GM23338 (cell line): ENCODE data around the gene HSD3B7. TPM values are rescaled to one million over a fixed set of nuclear protein-coding genes. Genes with fewer than 3 reads are reported as not detected.
A peak's percentile ranks its signal among the peaks of the same experiment; 100 is the strongest.

Experiments used
- ATAC-seq: fragments of 200-7000 bp; cut with Tn5 transposase; 3 replicates; pipeline ENCODE4 v1.9.1; 2020
- DNase-seq: peaks from one replicate; pipeline ENCODE4 v3.0.0-alpha.2; 2015; ENCODE audit warnings: low spot score
- H2AFZ ChIP-seq: fragments of 200-600 bp; sonication (generic); 2 replicates; pipeline ENCODE4 v1.8.0; 2016; ENCODE audit warnings: antibody characterized with exemption, mild to moderate bottlenecking, moderate library complexity
- H3F3A ChIP-seq: fragments of 200-600 bp; sonication (generic); replicated peaks from 2 replicates; pipeline ENCODE4 v1.8.0; 2017; ENCODE audit warnings: antibody characterized with exemption, mixed run types, low read depth
- H3K27ac ChIP-seq: fragments of 200-600 bp; sonication (generic); 2 replicates; pipeline ENCODE4 v1.6.1; 2016; ENCODE audit warnings: low read depth
- H3K27me3 ChIP-seq: fragments of 200-600 bp; sonication (generic); 2 replicates; pipeline ENCODE4 v1.8.0; 2016; ENCODE audit warnings: mild to moderate bottlenecking, mixed run types, moderate library complexity; ENCODE audit not compliant: insufficient read depth
- H3K36me3 ChIP-seq: fragments of 200-600 bp; sonication (generic); 2 replicates; pipeline ENCODE4 v1.8.0; 2016; ENCODE audit warnings: mild to moderate bottlenecking; ENCODE audit not compliant: insufficient read depth
- H3K4me1 ChIP-seq: fragments of 200-600 bp; sonication (generic); 2 replicates; pipeline ENCODE4 v1.8.0; 2016; ENCODE audit warnings: mild to moderate bottlenecking, moderate library complexity; ENCODE audit not compliant: insufficient read depth
- H3K4me2 ChIP-seq: fragments of 200-600 bp; sonication (generic); 2 replicates; pipeline ENCODE4 v1.7.1; 2017; ENCODE audit warnings: mixed run types
- H3K4me3 ChIP-seq: fragments of 200-600 bp; sonication (generic); 2 replicates; pipeline ENCODE4 v1.6.1; 2016; ENCODE audit warnings: mixed run types
- H3K79me2 ChIP-seq: fragments of 200-600 bp; sonication (generic); replicated peaks from 2 replicates; pipeline ENCODE4 v1.8.0; 2017; ENCODE audit warnings: mild to moderate bottlenecking; ENCODE audit not compliant: insufficient read depth
- H3K9me2 ChIP-seq: fragments of 200-600 bp; sonication (generic); 2 replicates; pipeline ENCODE4 v1.8.0; 2017; ENCODE audit not compliant: insufficient read depth
- H4K20me1 ChIP-seq: fragments of 200-600 bp; sonication (generic); replicated peaks from 2 replicates; pipeline ENCODE4 v1.8.0; 2017; ENCODE audit warnings: mild to moderate bottlenecking; ENCODE audit not compliant: insufficient read depth
- H3K27ac Mint-ChIP-seq: 2 replicates; pipeline ENCODE4 v1.8.0; 2020; ENCODE audit warnings: inconsistent platforms, mild to moderate bottlenecking, moderate library complexity, mixed read lengths
- H3K27me3 Mint-ChIP-seq: 3 replicates; pipeline ENCODE4 v1.8.0; 2022; ENCODE audit warnings: low read depth, mild to moderate bottlenecking, moderate library complexity, mixed read lengths, inconsistent platforms; ENCODE audit not compliant: insufficient read depth, poor library complexity
- H3K36me3 Mint-ChIP-seq: 3 replicates; pipeline ENCODE4 v1.8.0; 2021; ENCODE audit warnings: low read depth, mild to moderate bottlenecking, inconsistent platforms, moderate library complexity, mixed read lengths
- H3K4me1 Mint-ChIP-seq: 3 replicates; pipeline ENCODE4 v1.8.0; 2020; ENCODE audit warnings: mild to moderate bottlenecking, inconsistent platforms, mixed read lengths
- H3K4me3 Mint-ChIP-seq: 3 replicates; pipeline ENCODE4 v1.8.0; 2021; ENCODE audit warnings: moderate library complexity, mild to moderate bottlenecking, inconsistent platforms, mixed read lengths
- H3K9me3 Mint-ChIP-seq: 3 replicates; pipeline ENCODE4 v1.8.0; 2020; ENCODE audit warnings: moderate library complexity, mild to moderate bottlenecking, inconsistent platforms, mixed read lengths
- CREB1 ChIP-seq: fragments of 250-450 bp; sonication (Bioruptor Pico); IDR thresholded peaks from 2 replicates; pipeline ENCODE4 v1.5.0; 2020; ENCODE audit warnings: low read depth, mild to moderate bottlenecking, moderate library complexity
- EZH2 ChIP-seq: fragments of 200-600 bp; sonication (generic); IDR thresholded peaks from one replicate; pipeline ENCODE4 v1.8.0; 2017; ENCODE audit warnings: antibody characterized with exemption, mild to moderate bottlenecking, low read depth; ENCODE audit not compliant: unreplicated experiment
- EZH2phosphoT487 ChIP-seq: fragments of 200-600 bp; sonication (generic); IDR thresholded peaks from one replicate; pipeline ENCODE4 v1.8.1; 2018; ENCODE audit warnings: antibody characterized with exemption; ENCODE audit not compliant: unreplicated experiment
- JUNB ChIP-seq: IDR thresholded peaks from one replicate; pipeline ENCODE4 v1.6.1; 2016; ENCODE audit warnings: antibody characterized with exemption; ENCODE audit not compliant: unreplicated experiment
- NANOG ChIP-seq: IDR thresholded peaks from 2 replicates; pipeline ENCODE4 v1.6.1; 2016; ENCODE audit warnings: antibody characterized with exemption, borderline replicate concordance
- POLR2AphosphoS5 ChIP-seq: IDR thresholded peaks from 2 replicates; pipeline ENCODE4 v1.6.1; 2016; ENCODE audit warnings: antibody characterized with exemption, low read depth
- STAT1 ChIP-seq: IDR thresholded peaks from one replicate; pipeline ENCODE4 v1.6.1; 2016; ENCODE audit warnings: antibody characterized with exemption; ENCODE audit not compliant: unreplicated experiment
- ZNF114 ChIP-seq: fragments of 250-450 bp; sonication (Bioruptor Pico); IDR thresholded peaks from 2 replicates; pipeline ENCODE4 v1.5.0; 2020; ENCODE audit warnings: mild to moderate bottlenecking, moderate library complexity
- ZNF331 ChIP-seq: fragments of 250-450 bp; sonication (Bioruptor Pico); IDR thresholded peaks from 2 replicates; pipeline ENCODE4 v1.5.0; 2020; ENCODE audit warnings: low read depth, mild to moderate bottlenecking, moderate library complexity
- polyA plus RNA-seq: library from polyadenylated mRNA; unstranded; fragments of >200 nt; fragmentation: Nextera tagmentation; extraction: Ambion mirVana; gene quantifications from 2 replicates; pipeline ENCODE4 v1.2.1, GENCODE V29; 2016
- total RNA-seq: library from RNA; depleted of rRNA; stranded (reverse); fragments of >200 nt; shearing (Covaris generic); gene quantifications from 2 replicates; pipeline ENCODE4 v1.2.3, GENCODE V29; 2014
- TF ChIP-seq, protein P1 (sequence below): fragments of 250-450 bp; sonication (Bioruptor Pico); IDR thresholded peaks from 2 replicates; pipeline ENCODE4 v1.5.0; 2020; ENCODE audit warnings: mild to moderate bottlenecking, moderate library complexity
- TF ChIP-seq, protein P2 (sequence below): IDR thresholded peaks from 2 replicates; pipeline ENCODE4 v1.6.1; 2016; ENCODE audit warnings: antibody characterized with exemption
- TF ChIP-seq, protein P3 (sequence below): IDR thresholded peaks from one replicate; pipeline ENCODE4 v1.6.1; 2018; ENCODE audit warnings: antibody characterized with exemption; ENCODE audit not compliant: unreplicated experiment
- TF ChIP-seq, protein P4 (sequence below), 2 experiments: fragments of 200-600 bp in 1 of 2; sonication (generic) in 1 of 2; conservative IDR thresholded peaks; 2 replicates each; pipeline versions ENCODE4 v1.5.1 to v1.6.1; 2016 to 2017; ENCODE audit warnings: antibody characterized with exemption in 2 of 2, low read depth in 2 of 2, mild to moderate bottlenecking in 2 of 2, moderate library complexity in 1 of 2

The HSD3B7 gene
- total and polyA plus RNA-seq, 2 experiments from 2014 or later = 4.3 to 12.2 TPM

DNA sequence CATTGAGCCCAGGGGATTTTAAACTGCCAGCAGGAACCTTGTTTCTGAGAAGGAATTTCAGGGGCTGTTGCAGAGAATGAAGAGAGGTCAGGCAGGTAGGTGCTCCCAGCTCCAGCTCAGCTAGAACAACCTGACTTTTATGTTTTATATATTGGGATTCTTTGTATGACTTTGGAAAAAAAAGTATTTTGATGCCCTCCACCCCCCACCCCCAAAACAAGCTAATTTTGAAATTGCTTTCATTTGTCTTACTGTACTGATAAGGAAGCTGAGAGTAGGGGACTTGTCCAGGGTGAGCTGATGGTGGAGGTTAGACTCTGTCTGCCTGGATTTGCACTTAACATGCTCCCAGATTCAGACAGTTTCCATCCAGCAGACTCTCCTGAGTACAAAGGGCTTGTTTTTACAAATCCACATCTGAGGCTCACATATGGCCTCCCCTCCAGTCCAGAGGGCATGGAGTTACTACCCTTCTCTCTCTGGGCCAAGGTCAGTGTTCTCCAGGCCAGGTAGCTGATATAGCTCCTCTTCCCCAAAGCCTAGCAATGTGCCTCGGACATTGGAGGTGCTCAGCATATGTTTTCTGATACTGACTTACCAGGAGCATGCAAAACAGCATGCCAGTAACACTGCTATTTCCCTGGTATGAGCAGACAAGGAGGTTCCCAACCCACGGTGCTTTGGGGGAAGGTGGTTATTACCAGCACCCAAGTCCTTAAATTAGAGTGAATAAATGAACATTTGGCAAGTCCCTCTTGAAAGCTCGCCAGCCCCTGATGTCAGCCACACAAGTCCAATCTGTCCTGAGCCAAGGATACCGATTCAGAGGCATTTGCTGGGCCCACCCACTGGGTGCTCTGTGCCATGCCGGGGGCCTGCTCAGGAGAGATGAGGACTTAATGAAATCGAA lies 14.1 kb downstream of the HSD3B7 start:
- TF ChIP-seq EZH2phosphoT487 (no peak), STAT1 (no peak), JUNB (no peak), POLR2AphosphoS5 (no peak), NANOG (no peak), EZH2 (no peak), ZNF331 (CRISPR knock-in tag) (no peak), ZNF114 (CRISPR knock-in tag) (no peak), CREB1 (no peak)
- TF ChIP-seq, protein P1, sequence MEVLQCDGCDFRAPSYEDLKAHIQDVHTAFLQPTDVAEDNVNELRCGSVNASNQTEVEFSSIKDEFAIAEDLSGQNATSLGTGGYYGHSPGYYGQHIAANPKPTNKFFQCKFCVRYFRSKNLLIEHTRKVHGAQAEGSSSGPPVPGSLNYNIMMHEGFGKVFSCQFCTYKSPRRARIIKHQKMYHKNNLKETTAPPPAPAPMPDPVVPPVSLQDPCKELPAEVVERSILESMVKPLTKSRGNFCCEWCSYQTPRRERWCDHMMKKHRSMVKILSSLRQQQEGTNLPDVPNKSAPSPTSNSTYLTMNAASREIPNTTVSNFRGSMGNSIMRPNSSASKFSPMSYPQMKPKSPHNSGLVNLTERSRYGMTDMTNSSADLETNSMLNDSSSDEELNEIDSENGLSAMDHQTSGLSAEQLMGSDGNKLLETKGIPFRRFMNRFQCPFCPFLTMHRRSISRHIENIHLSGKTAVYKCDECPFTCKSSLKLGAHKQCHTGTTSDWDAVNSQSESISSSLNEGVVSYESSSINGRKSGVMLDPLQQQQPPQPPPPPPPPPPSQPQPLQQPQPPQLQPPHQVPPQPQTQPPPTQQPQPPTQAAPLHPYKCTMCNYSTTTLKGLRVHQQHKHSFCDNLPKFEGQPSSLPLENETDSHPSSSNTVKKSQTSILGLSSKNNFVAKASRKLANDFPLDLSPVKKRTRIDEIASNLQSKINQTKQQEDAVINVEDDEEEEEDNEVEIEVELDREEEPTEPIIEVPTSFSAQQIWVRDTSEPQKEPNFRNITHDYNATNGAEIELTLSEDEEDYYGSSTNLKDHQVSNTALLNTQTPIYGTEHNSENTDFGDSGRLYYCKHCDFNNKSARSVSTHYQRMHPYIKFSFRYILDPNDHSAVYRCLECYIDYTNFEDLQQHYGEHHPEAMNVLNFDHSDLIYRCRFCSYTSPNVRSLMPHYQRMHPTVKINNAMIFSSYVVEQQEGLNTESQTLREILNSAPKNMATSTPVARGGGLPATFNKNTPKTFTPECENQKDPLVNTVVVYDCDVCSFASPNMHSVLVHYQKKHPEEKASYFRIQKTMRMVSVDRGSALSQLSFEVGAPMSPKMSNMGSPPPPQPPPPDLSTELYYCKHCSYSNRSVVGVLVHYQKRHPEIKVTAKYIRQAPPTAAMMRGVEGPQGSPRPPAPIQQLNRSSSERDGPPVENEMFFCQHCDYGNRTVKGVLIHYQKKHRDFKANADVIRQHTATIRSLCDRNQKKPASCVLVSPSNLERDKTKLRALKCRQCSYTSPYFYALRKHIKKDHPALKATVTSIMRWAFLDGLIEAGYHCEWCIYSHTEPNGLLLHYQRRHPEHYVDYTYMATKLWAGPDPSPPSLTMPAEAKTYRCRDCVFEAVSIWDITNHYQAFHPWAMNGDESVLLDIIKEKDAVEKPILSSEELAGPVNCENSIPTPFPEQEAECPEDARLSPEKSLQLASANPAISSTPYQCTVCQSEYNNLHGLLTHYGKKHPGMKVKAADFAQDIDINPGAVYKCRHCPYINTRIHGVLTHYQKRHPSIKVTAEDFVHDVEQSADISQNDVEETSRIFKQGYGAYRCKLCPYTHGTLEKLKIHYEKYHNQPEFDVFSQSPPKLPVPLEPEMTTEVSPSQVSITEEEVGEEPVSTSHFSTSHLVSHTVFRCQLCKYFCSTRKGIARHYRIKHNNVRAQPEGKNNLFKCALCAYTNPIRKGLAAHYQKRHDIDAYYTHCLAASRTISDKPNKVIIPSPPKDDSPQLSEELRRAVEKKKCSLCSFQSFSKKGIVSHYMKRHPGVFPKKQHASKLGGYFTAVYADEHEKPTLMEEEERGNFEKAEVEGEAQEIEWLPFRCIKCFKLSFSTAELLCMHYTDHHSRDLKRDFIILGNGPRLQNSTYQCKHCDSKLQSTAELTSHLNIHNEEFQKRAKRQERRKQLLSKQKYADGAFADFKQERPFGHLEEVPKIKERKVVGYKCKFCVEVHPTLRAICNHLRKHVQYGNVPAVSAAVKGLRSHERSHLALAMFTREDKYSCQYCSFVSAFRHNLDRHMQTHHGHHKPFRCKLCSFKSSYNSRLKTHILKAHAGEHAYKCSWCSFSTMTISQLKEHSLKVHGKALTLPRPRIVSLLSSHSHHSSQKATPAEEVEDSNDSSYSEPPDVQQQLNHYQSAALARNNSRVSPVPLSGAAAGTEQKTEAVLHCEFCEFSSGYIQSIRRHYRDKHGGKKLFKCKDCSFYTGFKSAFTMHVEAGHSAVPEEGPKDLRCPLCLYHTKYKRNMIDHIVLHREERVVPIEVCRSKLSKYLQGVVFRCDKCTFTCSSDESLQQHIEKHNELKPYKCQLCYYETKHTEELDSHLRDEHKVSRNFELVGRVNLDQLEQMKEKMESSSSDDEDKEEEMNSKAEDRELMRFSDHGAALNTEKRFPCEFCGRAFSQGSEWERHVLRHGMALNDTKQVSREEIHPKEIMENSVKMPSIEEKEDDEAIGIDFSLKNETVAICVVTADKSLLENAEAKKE (CRISPR knock-in tag) = no peak
- TF ChIP-seq, protein P2, sequence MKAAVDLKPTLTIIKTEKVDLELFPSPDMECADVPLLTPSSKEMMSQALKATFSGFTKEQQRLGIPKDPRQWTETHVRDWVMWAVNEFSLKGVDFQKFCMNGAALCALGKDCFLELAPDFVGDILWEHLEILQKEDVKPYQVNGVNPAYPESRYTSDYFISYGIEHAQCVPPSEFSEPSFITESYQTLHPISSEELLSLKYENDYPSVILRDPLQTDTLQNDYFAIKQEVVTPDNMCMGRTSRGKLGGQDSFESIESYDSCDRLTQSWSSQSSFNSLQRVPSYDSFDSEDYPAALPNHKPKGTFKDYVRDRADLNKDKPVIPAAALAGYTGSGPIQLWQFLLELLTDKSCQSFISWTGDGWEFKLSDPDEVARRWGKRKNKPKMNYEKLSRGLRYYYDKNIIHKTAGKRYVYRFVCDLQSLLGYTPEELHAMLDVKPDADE = no peak
- TF ChIP-seq, protein P3, sequence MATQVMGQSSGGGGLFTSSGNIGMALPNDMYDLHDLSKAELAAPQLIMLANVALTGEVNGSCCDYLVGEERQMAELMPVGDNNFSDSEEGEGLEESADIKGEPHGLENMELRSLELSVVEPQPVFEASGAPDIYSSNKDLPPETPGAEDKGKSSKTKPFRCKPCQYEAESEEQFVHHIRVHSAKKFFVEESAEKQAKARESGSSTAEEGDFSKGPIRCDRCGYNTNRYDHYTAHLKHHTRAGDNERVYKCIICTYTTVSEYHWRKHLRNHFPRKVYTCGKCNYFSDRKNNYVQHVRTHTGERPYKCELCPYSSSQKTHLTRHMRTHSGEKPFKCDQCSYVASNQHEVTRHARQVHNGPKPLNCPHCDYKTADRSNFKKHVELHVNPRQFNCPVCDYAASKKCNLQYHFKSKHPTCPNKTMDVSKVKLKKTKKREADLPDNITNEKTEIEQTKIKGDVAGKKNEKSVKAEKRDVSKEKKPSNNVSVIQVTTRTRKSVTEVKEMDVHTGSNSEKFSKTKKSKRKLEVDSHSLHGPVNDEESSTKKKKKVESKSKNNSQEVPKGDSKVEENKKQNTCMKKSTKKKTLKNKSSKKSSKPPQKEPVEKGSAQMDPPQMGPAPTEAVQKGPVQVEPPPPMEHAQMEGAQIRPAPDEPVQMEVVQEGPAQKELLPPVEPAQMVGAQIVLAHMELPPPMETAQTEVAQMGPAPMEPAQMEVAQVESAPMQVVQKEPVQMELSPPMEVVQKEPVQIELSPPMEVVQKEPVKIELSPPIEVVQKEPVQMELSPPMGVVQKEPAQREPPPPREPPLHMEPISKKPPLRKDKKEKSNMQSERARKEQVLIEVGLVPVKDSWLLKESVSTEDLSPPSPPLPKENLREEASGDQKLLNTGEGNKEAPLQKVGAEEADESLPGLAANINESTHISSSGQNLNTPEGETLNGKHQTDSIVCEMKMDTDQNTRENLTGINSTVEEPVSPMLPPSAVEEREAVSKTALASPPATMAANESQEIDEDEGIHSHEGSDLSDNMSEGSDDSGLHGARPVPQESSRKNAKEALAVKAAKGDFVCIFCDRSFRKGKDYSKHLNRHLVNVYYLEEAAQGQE = no peak
- TF ChIP-seq, protein P4, sequence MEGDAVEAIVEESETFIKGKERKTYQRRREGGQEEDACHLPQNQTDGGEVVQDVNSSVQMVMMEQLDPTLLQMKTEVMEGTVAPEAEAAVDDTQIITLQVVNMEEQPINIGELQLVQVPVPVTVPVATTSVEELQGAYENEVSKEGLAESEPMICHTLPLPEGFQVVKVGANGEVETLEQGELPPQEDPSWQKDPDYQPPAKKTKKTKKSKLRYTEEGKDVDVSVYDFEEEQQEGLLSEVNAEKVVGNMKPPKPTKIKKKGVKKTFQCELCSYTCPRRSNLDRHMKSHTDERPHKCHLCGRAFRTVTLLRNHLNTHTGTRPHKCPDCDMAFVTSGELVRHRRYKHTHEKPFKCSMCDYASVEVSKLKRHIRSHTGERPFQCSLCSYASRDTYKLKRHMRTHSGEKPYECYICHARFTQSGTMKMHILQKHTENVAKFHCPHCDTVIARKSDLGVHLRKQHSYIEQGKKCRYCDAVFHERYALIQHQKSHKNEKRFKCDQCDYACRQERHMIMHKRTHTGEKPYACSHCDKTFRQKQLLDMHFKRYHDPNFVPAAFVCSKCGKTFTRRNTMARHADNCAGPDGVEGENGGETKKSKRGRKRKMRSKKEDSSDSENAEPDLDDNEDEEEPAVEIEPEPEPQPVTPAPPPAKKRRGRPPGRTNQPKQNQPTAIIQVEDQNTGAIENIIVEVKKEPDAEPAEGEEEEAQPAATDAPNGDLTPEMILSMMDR (conservative IDR thresholded peaks at IDR 0.05; ENCODE audit: low read depth in 2 of 2) = no peak
- peaks cover 18% of the 10 kb centered on the region for H3K27me3 Mint-ChIP-seq
- H3K36me3 ChIP-seq = no peaks in the 10 kb centered on the region
- no peak for DNase-seq
- no peak for ATAC-seq
- H3K79me2 ChIP-seq = peaks cover 5% of the 10 kb centered on the region; the same call in 1 of the 2 replicates
- H3K4me3 ChIP-seq = no peak overlapping the region
- no peak overlapping the region for H3K27ac Mint-ChIP-seq
- peaks cover 19% of the 10 kb centered on the region for H3K4me1 Mint-ChIP-seq
- H4K20me1 ChIP-seq = no peaks in the 10 kb centered on the region
- H3K9me2 ChIP-seq = no peaks in the 10 kb centered on the region
- H3K36me3 Mint-ChIP-seq = no peaks in the 10 kb centered on the region
- peaks cover 9% of the 10 kb centered on the region; the same call in 1 of the 2 replicates for H3F3A ChIP-seq
- H3K27me3 ChIP-seq = no peaks in the 10 kb centered on the region
- H3K27ac ChIP-seq = no peak overlapping the region
- H3K4me1 ChIP-seq = peaks cover 22% of the 10 kb centered on the region
- peak overlapping the region; percentile 94; the same call in 1 of the 2 replicates for H3K4me2 ChIP-seq
- no peaks in the 10 kb centered on the region for H3K9me3 Mint-ChIP-seq
- H3K4me3 Mint-ChIP-seq = no peak overlapping the region
- H2AFZ ChIP-seq = no peak overlapping the region
